OCI-LY1 (cell line): ENCODE results near the gene IL20RA.

Source experiments
- EZH2 ChIP-seq: fragments of 200-600 bp; sonication (generic), shearing (Covaris generic); IDR thresholded peaks from 2 replicates; pipeline ENCODE4 v1.8.0; 2017; ENCODE audit warnings: borderline replicate concordance, mixed run types, mild to moderate bottlenecking, antibody characterized with exemption, low read length, moderate library complexity, mixed read lengths
- TF ChIP-seq, protein P1 (sequence below): fragments of 200-600 bp; sonication (generic), shearing (Covaris generic); IDR thresholded peaks from 2 replicates; pipeline ENCODE4 v1.5.1; 2017; ENCODE audit warnings: mild to moderate bottlenecking, antibody characterized with exemption, low read length, moderate library complexity, mixed read lengths

DNA sequence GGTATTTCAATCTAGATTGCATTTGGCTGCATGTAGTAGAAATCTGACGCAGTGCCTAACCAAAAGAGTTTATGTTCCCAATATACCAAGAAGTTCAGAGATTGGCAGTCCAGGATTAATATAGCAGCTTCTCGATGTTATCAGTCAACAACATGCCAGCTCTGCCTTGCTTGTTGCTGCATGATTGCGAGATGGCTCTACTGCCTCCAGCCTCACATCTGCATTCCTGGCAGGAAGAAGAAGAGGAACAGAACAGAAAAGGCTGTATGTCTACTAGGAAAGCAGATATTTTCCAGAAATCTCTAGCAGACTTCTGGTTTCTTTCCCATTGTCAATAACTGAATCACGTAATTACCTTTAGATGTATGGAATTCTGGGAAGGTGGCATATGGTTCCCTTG lies 61.8 kb downstream of the IL20RA start:
- TF ChIP-seq, protein P1, sequence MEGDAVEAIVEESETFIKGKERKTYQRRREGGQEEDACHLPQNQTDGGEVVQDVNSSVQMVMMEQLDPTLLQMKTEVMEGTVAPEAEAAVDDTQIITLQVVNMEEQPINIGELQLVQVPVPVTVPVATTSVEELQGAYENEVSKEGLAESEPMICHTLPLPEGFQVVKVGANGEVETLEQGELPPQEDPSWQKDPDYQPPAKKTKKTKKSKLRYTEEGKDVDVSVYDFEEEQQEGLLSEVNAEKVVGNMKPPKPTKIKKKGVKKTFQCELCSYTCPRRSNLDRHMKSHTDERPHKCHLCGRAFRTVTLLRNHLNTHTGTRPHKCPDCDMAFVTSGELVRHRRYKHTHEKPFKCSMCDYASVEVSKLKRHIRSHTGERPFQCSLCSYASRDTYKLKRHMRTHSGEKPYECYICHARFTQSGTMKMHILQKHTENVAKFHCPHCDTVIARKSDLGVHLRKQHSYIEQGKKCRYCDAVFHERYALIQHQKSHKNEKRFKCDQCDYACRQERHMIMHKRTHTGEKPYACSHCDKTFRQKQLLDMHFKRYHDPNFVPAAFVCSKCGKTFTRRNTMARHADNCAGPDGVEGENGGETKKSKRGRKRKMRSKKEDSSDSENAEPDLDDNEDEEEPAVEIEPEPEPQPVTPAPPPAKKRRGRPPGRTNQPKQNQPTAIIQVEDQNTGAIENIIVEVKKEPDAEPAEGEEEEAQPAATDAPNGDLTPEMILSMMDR: no peak
- TF ChIP-seq EZH2: no peak
